Endothelial cell (in vitro differentiated cells): ENCODE measurements around the gene CEP192. TPM values are rescaled to one million over a fixed set of nuclear protein-coding genes. Genes with fewer than 3 reads are reported as not detected.

Experiments used
- DNase-seq: peaks from one replicate; pipeline ENCODE4 v3.0.0; 2021; ENCODE audit warnings: low spot score
- H3K27ac Mint-ChIP-seq: one replicate; pipeline ENCODE4 v1.8.0; 2021; ENCODE audit warnings: mixed read lengths, inconsistent platforms; ENCODE audit not compliant: unreplicated experiment
- H3K27me3 Mint-ChIP-seq: one replicate; pipeline ENCODE4 v1.8.0; 2021; ENCODE audit warnings: mild to moderate bottlenecking, moderate library complexity, mixed read lengths, inconsistent platforms; ENCODE audit not compliant: unreplicated experiment
- H3K36me3 Mint-ChIP-seq: one replicate; pipeline ENCODE4 v1.8.0; 2021; ENCODE audit warnings: mild to moderate bottlenecking, low read depth, mixed read lengths, inconsistent platforms; ENCODE audit not compliant: unreplicated experiment
- H3K4me1 Mint-ChIP-seq: one replicate; pipeline ENCODE4 v1.8.0; 2021; ENCODE audit warnings: mild to moderate bottlenecking, mixed read lengths, inconsistent platforms; ENCODE audit not compliant: unreplicated experiment
- H3K4me3 Mint-ChIP-seq: one replicate; pipeline ENCODE4 v1.8.0; 2021; ENCODE audit warnings: mild to moderate bottlenecking, mixed read lengths, inconsistent platforms; ENCODE audit not compliant: unreplicated experiment
- H3K9me3 Mint-ChIP-seq: one replicate; pipeline ENCODE4 v1.8.0; 2021; ENCODE audit warnings: mixed read lengths, inconsistent platforms; ENCODE audit not compliant: unreplicated experiment
- CTCF ChIP-seq: fragments of 200-600 bp; sonication (generic); IDR thresholded peaks from one replicate; pipeline ENCODE4 v1.5.0; 2021; ENCODE audit warnings: antibody characterized with exemption; ENCODE audit not compliant: unreplicated experiment
- total RNA-seq: library from RNA; stranded (reverse); fragmentation: NEBNext Ultra II Directional; extraction: Animal tissue kit (Norgen Biotek cat#: 25700); gene quantifications from one replicate; pipeline ENCODE4 v1.2.1, GENCODE V29; 2021; ENCODE audit not compliant: unreplicated experiment

The CEP192 gene
- total RNA-seq, 1 donor from 2014 or later, result 23.2 TPM

- Mint-ChIP-seq H3K27me3 (peaks cover 11% of the 10 kb centered on the region), H3K4me3 (peak overlapping the region; percentile 99), H3K9me3 (no peaks in the 10 kb centered on the region), H3K36me3 (peaks cover 4% of the 10 kb centered on the region), H3K4me1 (peaks cover 29% of the 10 kb centered on the region), H3K27ac (peak overlapping the region; percentile 93)
- DNase-seq, result no peak
- TF ChIP-seq CTCF, result no peak
Observed at GRCh38 chr18:12990641-12990966, 558 bp upstream of the CEP192 start.

- peaks cover 4% of the 10 kb centered on the region for H3K36me3 Mint-ChIP-seq
- no peaks in the 10 kb centered on the region for H3K9me3 Mint-ChIP-seq
- H3K4me1 Mint-ChIP-seq, result peaks cover 26% of the 10 kb centered on the region
- TF ChIP-seq CTCF, result no peak
- peaks cover 11% of the 10 kb centered on the region for H3K27me3 Mint-ChIP-seq
- peak overlapping the region; percentile 95 for H3K27ac Mint-ChIP-seq
- peak overlapping the region; percentile 99 for H3K4me3 Mint-ChIP-seq
- DNase-seq, result no peak
Observed at GRCh38 chr18:12991821-12992179, 638 bp downstream of the CEP192 start.

GRCh38 chr18:12993439-12993838 is 2.3 kb downstream of the CEP192 start:
- no peaks in the 10 kb centered on the region for H3K9me3 Mint-ChIP-seq
- no peak overlapping the region for H3K4me3 Mint-ChIP-seq
- no peak for DNase-seq

GRCh38 chr18:12995424-12995823 is 4.3 kb downstream of the CEP192 start:
- Mint-ChIP-seq H3K9me3 (no peaks in the 10 kb centered on the region), H3K27me3 (peaks cover 6% of the 10 kb centered on the region), H3K36me3 (peaks cover 4% of the 10 kb centered on the region), H3K4me1 (peaks cover 16% of the 10 kb centered on the region), H3K27ac (no peak overlapping the region), H3K4me3 (no peak overlapping the region)
- DNase-seq, result no peak
- TF ChIP-seq CTCF, result no peak

More at GRCh38 chr18:12993439-12993838, 2.3 kb downstream of the CEP192 start:
- peaks cover 25% of the 10 kb centered on the region for H3K4me1 Mint-ChIP-seq
- TF ChIP-seq CTCF, result no peak
- H3K27ac Mint-ChIP-seq, result no peak overlapping the region
- peaks cover 4% of the 10 kb centered on the region for H3K36me3 Mint-ChIP-seq
- peaks cover 11% of the 10 kb centered on the region for H3K27me3 Mint-ChIP-seq

GRCh38 chr18:12995952-12996477 is 4.9 kb downstream of the CEP192 start:
- no peaks in the 10 kb centered on the region for H3K9me3 Mint-ChIP-seq
- H3K36me3 Mint-ChIP-seq, result peaks cover 4% of the 10 kb centered on the region
- H3K27ac Mint-ChIP-seq, result no peak overlapping the region
- H3K27me3 Mint-ChIP-seq, result peaks cover 2% of the 10 kb centered on the region
- TF ChIP-seq CTCF, result no peak
- DNase-seq, result no peak
- H3K4me1 Mint-ChIP-seq, result peaks cover 12% of the 10 kb centered on the region
- H3K4me3 Mint-ChIP-seq, result no peak overlapping the region
